OCI-LY1 (cell line): ENCODE results near the gene GALNT2.

Source experiments
- CTCF ChIP-seq: fragments of 200-600 bp; sonication (generic), shearing (Covaris generic); IDR thresholded peaks from 2 replicates; pipeline ENCODE4 v1.5.1; 2017; ENCODE audit warnings: mild to moderate bottlenecking, antibody characterized with exemption, low read length, moderate library complexity, mixed read lengths
- EZH2 ChIP-seq: fragments of 200-600 bp; sonication (generic), shearing (Covaris generic); IDR thresholded peaks from 2 replicates; pipeline ENCODE4 v1.8.0; 2017; ENCODE audit warnings: borderline replicate concordance, mixed run types, mild to moderate bottlenecking, antibody characterized with exemption, low read length, moderate library complexity, mixed read lengths

- no peak for TF ChIP-seq CTCF
- TF ChIP-seq EZH2: no peak
Observed at GRCh38 chr1:230187290-230187689, 120.3 kb downstream of the GALNT2 start.
